ELF-1 (cell line): ENCODE results near the gene DTNA.
"Not testable (repeated sequence)": the region's sequence is repeated elsewhere in the genome, so short reads cannot be mapped to it uniquely, and the experiment has no call there.

Experiments
- DNase-seq: peaks from one replicate; pipeline ENCODE4 v3.0.0-alpha.2; 2016; ENCODE audit warnings: low read depth, low spot score

Gene DTNA

GRCh38 chr18:34709750-34710441 lies at the start of gene DTNA:
DTNA (plus strand) TSS chr18:34710298; CDS start chr18:34755977, 45,679 bp downstream.
- DNase-seq: no peak

GRCh38 chr18:34660572-34660971 lies 49.5 kb upstream of the DTNA start:
- DNase-seq: peak; percentile 43

GRCh38 chr18:34661464-34662087 lies 48.5 kb upstream of the DTNA start:
- DNase-seq: peak; percentile 73

GRCh38 chr18:34676816-34677574 lies 33.1 kb upstream of the DTNA start:
- DNase-seq: no peak

- peak; percentile 9 for DNase-seq
These were observed 20.3 kb upstream of the DTNA start for GRCh38 chr18:34689750-34690149.

GRCh38 chr18:34691614-34692013 lies 18.5 kb upstream of the DTNA start:
- DNase-seq: no peak

- no peak for DNase-seq
These were observed 15.4 kb upstream of the DTNA start for GRCh38 chr18:34694591-34695165.

GRCh38 chr18:34695310-34695709 lies 14.8 kb upstream of the DTNA start:
- DNase-seq: no peak

- no peak for DNase-seq
These were observed 13.4 kb upstream of the DTNA start for GRCh38 chr18:34696671-34697070.

- no peak for DNase-seq
These were observed 12.9 kb upstream of the DTNA start for GRCh38 chr18:34697233-34697632.

- DNase-seq: no peak
These were observed 12.2 kb upstream of the DTNA start for GRCh38 chr18:34697891-34698290.

GRCh38 chr18:34701911-34702310 lies 8.2 kb upstream of the DTNA start:
- no peak for DNase-seq

GRCh38 chr18:34702814-34703213 lies 7.3 kb upstream of the DTNA start:
- DNase-seq: no peak

GRCh38 chr18:34704074-34704473 lies 6.0 kb upstream of the DTNA start:
- no peak for DNase-seq

- DNase-seq: no peak
These were observed 5.3 kb upstream of the DTNA start for GRCh38 chr18:34704823-34705222.

GRCh38 chr18:34707670-34708069 lies 2.4 kb upstream of the DTNA start:
- peak; percentile 26 for DNase-seq

- no peak for DNase-seq
These were observed 994 bp upstream of the DTNA start for GRCh38 chr18:34709104-34709503.

GRCh38 chr18:34710458-34710914 lies 388 bp downstream of the DTNA start:
- no peak for DNase-seq

- no peak for DNase-seq
These were observed 836 bp downstream of the DTNA start for GRCh38 chr18:34710934-34711333.

GRCh38 chr18:34716111-34716510 lies 6.0 kb downstream of the DTNA start:
- not testable (repeated sequence) for DNase-seq

GRCh38 chr18:34718610-34719009 lies 8.5 kb downstream of the DTNA start:
- no peak for DNase-seq

- no peak for DNase-seq
These were observed 10.1 kb downstream of the DTNA start for GRCh38 chr18:34720220-34720619.
